ENCODE results near the gene PCDHGA3. TPM values are rescaled to one million over a fixed set of nuclear protein-coding genes. Genes with fewer than 3 reads are reported as not detected.
A peak's percentile ranks its signal among the peaks of the same experiment; 100 is the strongest.

Gene PCDHGA3
- total RNA-seq, 1 donor from 2014 or later: 1.4 TPM

- peaks cover 46% of the 10 kb centered on the region for H3K9me3 Mint-ChIP-seq (ENCODE audit: unreplicated experiment)
These were observed 24.4 kb upstream of the PCDHGA3 start for GRCh38 chr5:141319202-141319601.

GRCh38 chr5:141319699-141320098 is 23.9 kb upstream of the PCDHGA3 start:
- peaks cover 26% of the 10 kb centered on the region for H3K4me1 Mint-ChIP-seq (ENCODE audit: unreplicated experiment)
- TF ChIP-seq CTCF (IDR thresholded peaks at IDR 0.05; ENCODE audit: unreplicated experiment): no peak
- DNase-seq (ENCODE audit: low spot score): no peak
- peaks cover 8% of the 10 kb centered on the region for H3K27me3 Mint-ChIP-seq (ENCODE audit: unreplicated experiment)
- peaks cover 52% of the 10 kb centered on the region for H3K36me3 Mint-ChIP-seq (ENCODE audit: low read depth, unreplicated experiment)
- peak overlapping the region; percentile 99 for H3K27ac Mint-ChIP-seq (ENCODE audit: unreplicated experiment)
- H3K4me3 Mint-ChIP-seq (ENCODE audit: unreplicated experiment): peak overlapping the region; percentile 98
- H3K9me3 Mint-ChIP-seq (ENCODE audit: unreplicated experiment): peaks cover 46% of the 10 kb centered on the region

More at GRCh38 chr5:141319202-141319601, 24.4 kb upstream of the PCDHGA3 start:
- H3K4me3 Mint-ChIP-seq (ENCODE audit: unreplicated experiment): peak overlapping the region; percentile 98
- no peak for TF ChIP-seq CTCF (IDR thresholded peaks at IDR 0.05; ENCODE audit: unreplicated experiment)
- peaks cover 8% of the 10 kb centered on the region for H3K27me3 Mint-ChIP-seq (ENCODE audit: unreplicated experiment)
- H3K36me3 Mint-ChIP-seq (ENCODE audit: low read depth, unreplicated experiment): peaks cover 54% of the 10 kb centered on the region
- DNase-seq (ENCODE audit: low spot score): no peak
- H3K27ac Mint-ChIP-seq (ENCODE audit: unreplicated experiment): peak overlapping the region; percentile 99
- H3K4me1 Mint-ChIP-seq (ENCODE audit: unreplicated experiment): peaks cover 26% of the 10 kb centered on the region

- Mint-ChIP-seq H3K27ac (ENCODE audit: unreplicated experiment) (peak within 1 kb of the TSS; percentile 99), H3K4me3 (ENCODE audit: unreplicated experiment) (peak within 1 kb of the TSS; percentile 98), H3K4me1 (ENCODE audit: unreplicated experiment) (peaks cover 22% of the 10 kb centered on the region), H3K36me3 (ENCODE audit: low read depth, unreplicated experiment) (peaks cover 44% of the 10 kb centered on the region), H3K27me3 (ENCODE audit: unreplicated experiment) (peaks cover 8% of the 10 kb centered on the region), H3K9me3 (ENCODE audit: unreplicated experiment) (peaks cover 44% of the 10 kb centered on the region)
- DNase-seq (ENCODE audit: low spot score): peak; percentile 93
- peak; percentile 94 for TF ChIP-seq CTCF (IDR thresholded peaks at IDR 0.05; ENCODE audit: unreplicated experiment)
These were observed 23.1 kb upstream of the PCDHGA3 start, which contains the start of gene TAF7 for GRCh38 chr5:141320225-141321169. Gene TAF7, minus strand, starts transcription at chr5:141320784. Its CDS starts 740 bp downstream, at chr5:141320044.

GRCh38 chr5:141322261-141322660 is 21.4 kb upstream of the PCDHGA3 start:
- peaks cover 13% of the 10 kb centered on the region for H3K27me3 Mint-ChIP-seq (ENCODE audit: unreplicated experiment)
- peaks cover 46% of the 10 kb centered on the region for H3K36me3 Mint-ChIP-seq (ENCODE audit: low read depth, unreplicated experiment)
- no peak for DNase-seq (ENCODE audit: low spot score)
- peaks cover 42% of the 10 kb centered on the region for H3K9me3 Mint-ChIP-seq (ENCODE audit: unreplicated experiment)
- H3K27ac Mint-ChIP-seq (ENCODE audit: unreplicated experiment): no peak overlapping the region
- TF ChIP-seq CTCF (IDR thresholded peaks at IDR 0.05; ENCODE audit: unreplicated experiment): no peak
- peaks cover 19% of the 10 kb centered on the region for H3K4me1 Mint-ChIP-seq (ENCODE audit: unreplicated experiment)
- H3K4me3 Mint-ChIP-seq (ENCODE audit: unreplicated experiment): no peak overlapping the region

Measured in endothelial cell (in vitro differentiated cells).